Vagina (tissue), 2 donors: ENCODE data around the gene TUBB1. TPM values are rescaled to one million over a fixed set of nuclear protein-coding genes. Genes with fewer than 3 reads are reported as not detected.

ENCODE experiments used
- DNase-seq, 2 donors: peaks; one replicate each; pipeline ENCODE4 v3.0.0-alpha.2; 2017; ENCODE audit errors: extremely low spot score in 2 of 2
- H3K27ac ChIP-seq: fragments of 200-600 bp; sonication (generic); one replicate; pipeline ENCODE4 v1.5.1; 2019
- H3K27me3 ChIP-seq: fragments of 200-600 bp; sonication (generic); one replicate; pipeline ENCODE4 v1.5.1; 2019
- H3K36me3 ChIP-seq, 2 donors: fragments of 200-600 bp; sonication (generic); one replicate each; pipeline ENCODE4 v1.5.1; 2017 to 2019
- H3K4me1 ChIP-seq: fragments of 200-600 bp; sonication (generic); one replicate; pipeline ENCODE4 v1.5.1; 2019
- H3K4me3 ChIP-seq, 2 donors: fragments of 200-600 bp; sonication (generic); 1 replicate in 1 of 2; 2 replicates in 1 of 2; pipeline ENCODE4 v1.5.1; 2016 to 2019
- H3K9me3 ChIP-seq: fragments of 200-600 bp; sonication (generic); one replicate; pipeline ENCODE4 v1.5.1; 2019
- CTCF ChIP-seq, 3 experiments: fragments of 450-650 bp in 2 of 3; fragments of 200-600 bp in 1 of 3; sonication (generic) in 1 of 3; IDR thresholded peaks; one replicate each; pipeline ENCODE4 v1.5.1; 2017 to 2019; ENCODE audit warnings: antibody characterized with exemption in 3 of 3, mild to moderate bottlenecking in 2 of 3, moderate library complexity in 2 of 3
- POLR2A ChIP-seq, 2 donors: fragments of 450-650 bp; IDR thresholded peaks; one replicate each; pipeline ENCODE4 v1.6.1; 2017; ENCODE audit warnings: antibody characterized with exemption in 2 of 2, mild to moderate bottlenecking in 2 of 2, moderate library complexity in 2 of 2
- POLR2AphosphoS5 ChIP-seq, 2 donors: sonication (generic); formaldehyde crosslinking; IDR thresholded peaks; one replicate each; pipeline ENCODE4 v1.9.0; 2017; ENCODE audit warnings: antibody characterized with exemption in 2 of 2, mild to moderate bottlenecking in 2 of 2, low read depth in 1 of 2; ENCODE audit not compliant: insufficient read depth in 1 of 2
- intact Hi-C: fragments of 100-400 bp; cut with DNase I; formaldehyde crosslinking; loops from one replicate; pipeline ENCODE4 v1.15.1; 2023
- total RNA-seq: library from RNA; depleted of rRNA; stranded (reverse); fragments of >200 nt; gene quantifications from one replicate; pipeline ENCODE4 v1.2.3, GENCODE V29; 2016

Gene TUBB1
- total RNA-seq, 1 donor from 2014 or later, result not detected

GRCh38 chr20:59044295-59044694, 25.1 kb downstream of the TUBB1 start:
- intact Hi-C loops, result loop anchor here (5.0 kb wide), 1 partner anchor 62 kb away; the partner anchor contains the start of gene NELFCD
- no peak for DNase-seq
- no peak overlapping the region for H3K27ac ChIP-seq
- peaks cover 33% of the 10 kb centered on the region for H3K4me1 ChIP-seq
- no peak overlapping the region for H3K4me3 ChIP-seq
- TF ChIP-seq CTCF (IDR thresholded peaks at IDR 0.05), result no peak
- no peak for TF ChIP-seq POLR2AphosphoS5 (IDR thresholded peaks at IDR 0.05; ENCODE audit: insufficient read depth in 1 of 2, low read depth in 1 of 2)
- no peak for TF ChIP-seq POLR2A (IDR thresholded peaks at IDR 0.05)
- H3K36me3 ChIP-seq, result no peaks in the 10 kb centered on the region
- no peaks in the 10 kb centered on the region for H3K9me3 ChIP-seq
- no peaks in the 10 kb centered on the region for H3K27me3 ChIP-seq

- no peaks in the 10 kb centered on the region for H3K36me3 ChIP-seq
- no peaks in the 10 kb centered on the region for H3K9me3 ChIP-seq
- TF ChIP-seq CTCF (IDR thresholded peaks at IDR 0.05) (no peak), POLR2A (IDR thresholded peaks at IDR 0.05) (no peak), POLR2AphosphoS5 (IDR thresholded peaks at IDR 0.05; ENCODE audit: insufficient read depth in 1 of 2, low read depth in 1 of 2) (no peak)
- H3K4me3 ChIP-seq, result no peak overlapping the region
- DNase-seq, result no peak
- H3K27me3 ChIP-seq, result no peaks in the 10 kb centered on the region
- intact Hi-C loops, result loop anchor here (5.0 kb wide), 1 partner anchor 62 kb away; the partner anchor contains the start of gene NELFCD
- H3K4me1 ChIP-seq, result peaks cover 32% of the 10 kb centered on the region
- no peak overlapping the region for H3K27ac ChIP-seq
Observed at GRCh38 chr20:59044796-59045195, 25.6 kb downstream of the TUBB1 start.

GRCh38 chr20:59046862-59047261, 27.6 kb downstream of the TUBB1 start:
- Histone ChIP-seq H3K9me3 (no peaks in the 10 kb centered on the region), H3K27me3 (no peaks in the 10 kb centered on the region), H3K27ac (no peak overlapping the region), H3K4me3 (no peak overlapping the region), H3K4me1 (peaks cover 11% of the 10 kb centered on the region), H3K36me3 (no peaks in the 10 kb centered on the region)
- TF ChIP-seq POLR2A (IDR thresholded peaks at IDR 0.05) (no peak), POLR2AphosphoS5 (IDR thresholded peaks at IDR 0.05; ENCODE audit: insufficient read depth in 1 of 2, low read depth in 1 of 2) (no peak), CTCF (IDR thresholded peaks at IDR 0.05) (no peak)
- DNase-seq, result no peak
- intact Hi-C loops, result no loop called here

- Histone ChIP-seq H3K4me1 (peaks cover 7% of the 10 kb centered on the region), H3K27ac (no peak overlapping the region), H3K4me3 (no peak overlapping the region), H3K27me3 (no peaks in the 10 kb centered on the region), H3K36me3 (no peaks in the 10 kb centered on the region), H3K9me3 (no peaks in the 10 kb centered on the region)
- intact Hi-C loops, result no loop called here
- no peak for TF ChIP-seq CTCF (IDR thresholded peaks at IDR 0.05)
- no peak for TF ChIP-seq POLR2A (IDR thresholded peaks at IDR 0.05)
- no peak for TF ChIP-seq POLR2AphosphoS5 (IDR thresholded peaks at IDR 0.05; ENCODE audit: insufficient read depth in 1 of 2, low read depth in 1 of 2)
- no peak for DNase-seq
Observed at GRCh38 chr20:59047938-59048680, 28.9 kb downstream of the TUBB1 start.

- TF ChIP-seq POLR2A (IDR thresholded peaks at IDR 0.05) (no peak), CTCF (IDR thresholded peaks at IDR 0.05) (no peak), POLR2AphosphoS5 (IDR thresholded peaks at IDR 0.05; ENCODE audit: insufficient read depth in 1 of 2, low read depth in 1 of 2) (no peak)
- intact Hi-C loops, result no loop called here
- no peaks in the 10 kb centered on the region for H3K9me3 ChIP-seq
- no peak for DNase-seq
- no peaks in the 10 kb centered on the region for H3K27me3 ChIP-seq
- no peak overlapping the region for H3K27ac ChIP-seq
- H3K36me3 ChIP-seq, result no peaks in the 10 kb centered on the region
- H3K4me3 ChIP-seq, result no peak overlapping the region
- H3K4me1 ChIP-seq, result peaks cover 1% of the 10 kb centered on the region
Observed at GRCh38 chr20:59048681-59049030, 29.4 kb downstream of the TUBB1 start.
